IMR-90 (cell line): ENCODE measurements around the gene DDR1.

Source experiments
- CTCF ChIP-seq: conservative IDR thresholded peaks from 2 replicates; pipeline ENCODE4 v1.5.1; 2012; ENCODE audit warnings: mild to moderate bottlenecking, low read depth, low read length, improper control_type of control experiment
- NFE2L2 ChIP-seq: fragments of 150-350 bp; IDR thresholded peaks from 2 replicates; pipeline ENCODE4 v1.6.1; 2016; ENCODE audit warnings: low read depth, mild to moderate bottlenecking, low read length
- USF2 ChIP-seq: fragments of 150-350 bp; IDR thresholded peaks from 2 replicates; pipeline ENCODE4 v1.6.1; 2017; ENCODE audit warnings: mild to moderate bottlenecking, antibody characterized with exemption, low read length, low read depth

- TF ChIP-seq CTCF: no peak
- no peak for TF ChIP-seq NFE2L2
- TF ChIP-seq USF2: no peak
These were observed 8.9 kb upstream of the DDR1 start for GRCh38 chr6:30875244-30876038.
